GM12875 (cell line): ENCODE data around the gene NFIC.
"Not testable (repeated sequence)": the region's sequence is repeated elsewhere in the genome, so short reads cannot be mapped to it uniquely, and the experiment has no call there.

Experiments used
- H3K4me3 ChIP-seq: one replicate; pipeline ENCODE4 v1.5.1; 2011; ENCODE audit warnings: low read depth, low read length, control low read depth
- TF ChIP-seq, protein P1 (sequence below): IDR thresholded peaks from 2 replicates; pipeline ENCODE4 v1.5.1; 2011; ENCODE audit warnings: low read depth, mild to moderate bottlenecking, control low read depth, inconsistent platforms, low read length, moderate library complexity, borderline replicate concordance; ENCODE audit not compliant: insufficient read depth

The NFIC gene

GRCh38 chr19:3346677-3347353, 19.6 kb upstream of the NFIC start:
- no peak overlapping the region for H3K4me3 ChIP-seq
- TF ChIP-seq, protein P1, sequence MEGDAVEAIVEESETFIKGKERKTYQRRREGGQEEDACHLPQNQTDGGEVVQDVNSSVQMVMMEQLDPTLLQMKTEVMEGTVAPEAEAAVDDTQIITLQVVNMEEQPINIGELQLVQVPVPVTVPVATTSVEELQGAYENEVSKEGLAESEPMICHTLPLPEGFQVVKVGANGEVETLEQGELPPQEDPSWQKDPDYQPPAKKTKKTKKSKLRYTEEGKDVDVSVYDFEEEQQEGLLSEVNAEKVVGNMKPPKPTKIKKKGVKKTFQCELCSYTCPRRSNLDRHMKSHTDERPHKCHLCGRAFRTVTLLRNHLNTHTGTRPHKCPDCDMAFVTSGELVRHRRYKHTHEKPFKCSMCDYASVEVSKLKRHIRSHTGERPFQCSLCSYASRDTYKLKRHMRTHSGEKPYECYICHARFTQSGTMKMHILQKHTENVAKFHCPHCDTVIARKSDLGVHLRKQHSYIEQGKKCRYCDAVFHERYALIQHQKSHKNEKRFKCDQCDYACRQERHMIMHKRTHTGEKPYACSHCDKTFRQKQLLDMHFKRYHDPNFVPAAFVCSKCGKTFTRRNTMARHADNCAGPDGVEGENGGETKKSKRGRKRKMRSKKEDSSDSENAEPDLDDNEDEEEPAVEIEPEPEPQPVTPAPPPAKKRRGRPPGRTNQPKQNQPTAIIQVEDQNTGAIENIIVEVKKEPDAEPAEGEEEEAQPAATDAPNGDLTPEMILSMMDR = no peak

DNA sequence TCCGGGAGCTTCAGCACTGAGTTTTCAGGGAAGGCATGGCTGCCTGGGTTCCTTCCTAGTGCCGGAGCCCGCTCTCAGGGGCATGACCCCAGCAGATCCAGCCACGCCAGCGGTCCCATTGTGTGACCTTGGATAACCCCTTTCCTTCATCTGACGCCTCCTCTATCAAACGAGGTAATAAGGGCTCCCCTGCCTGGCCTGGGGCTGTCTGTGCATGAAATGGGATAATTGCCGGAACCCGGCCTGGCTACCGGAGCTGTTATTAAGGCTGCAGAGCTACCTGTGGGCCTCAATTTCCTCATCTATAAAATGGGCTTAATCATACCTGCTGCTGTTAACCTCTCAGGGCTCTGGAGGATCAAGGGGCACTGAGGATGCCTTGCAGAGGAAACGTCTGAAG, 18.3 kb upstream of the NFIC start:
- TF ChIP-seq, protein P1 = no peak
- no peak overlapping the region for H3K4me3 ChIP-seq

- H3K4me3 ChIP-seq = not testable (repeated sequence)
Observed at GRCh38 chr19:3348469-3348868, 17.9 kb upstream of the NFIC start.

DNA sequence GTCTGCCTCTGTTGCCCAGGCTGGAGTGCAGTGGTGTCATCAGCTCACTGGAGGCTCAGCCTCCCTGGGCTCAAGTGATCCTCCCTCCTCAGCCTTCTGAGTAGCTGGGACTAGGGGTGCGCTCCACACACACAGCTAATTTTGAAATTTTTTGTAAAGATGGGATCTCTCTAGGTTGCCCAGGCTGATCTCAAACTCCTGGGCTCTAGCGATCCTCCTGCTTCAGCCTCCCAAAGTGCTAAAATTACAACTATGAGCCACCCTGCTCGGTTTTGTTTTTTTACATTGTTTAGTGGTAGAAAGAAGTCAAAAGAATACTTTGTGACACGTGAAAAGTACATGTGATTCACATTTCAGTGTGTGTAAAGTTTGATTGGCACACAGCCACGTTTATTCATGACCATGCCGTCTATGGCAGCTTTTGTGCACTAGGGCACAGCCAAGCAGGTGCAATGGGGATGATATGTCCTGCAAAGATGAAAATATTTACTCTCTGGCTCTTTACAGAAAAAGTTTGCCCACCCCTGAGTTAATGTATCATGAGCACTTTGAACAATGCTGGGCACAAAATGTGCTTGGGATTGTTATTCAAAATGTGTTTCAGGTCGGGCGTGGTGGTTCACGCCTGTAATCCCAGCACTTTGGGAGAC, 16.2 kb upstream of the NFIC start:
- no peak overlapping the region for H3K4me3 ChIP-seq
- TF ChIP-seq, protein P1 = no peak

- TF ChIP-seq, protein P1 = no peak
- H3K4me3 ChIP-seq = no peak overlapping the region
Observed at GRCh38 chr19:3351702-3352447, 14.5 kb upstream of the NFIC start.

DNA sequence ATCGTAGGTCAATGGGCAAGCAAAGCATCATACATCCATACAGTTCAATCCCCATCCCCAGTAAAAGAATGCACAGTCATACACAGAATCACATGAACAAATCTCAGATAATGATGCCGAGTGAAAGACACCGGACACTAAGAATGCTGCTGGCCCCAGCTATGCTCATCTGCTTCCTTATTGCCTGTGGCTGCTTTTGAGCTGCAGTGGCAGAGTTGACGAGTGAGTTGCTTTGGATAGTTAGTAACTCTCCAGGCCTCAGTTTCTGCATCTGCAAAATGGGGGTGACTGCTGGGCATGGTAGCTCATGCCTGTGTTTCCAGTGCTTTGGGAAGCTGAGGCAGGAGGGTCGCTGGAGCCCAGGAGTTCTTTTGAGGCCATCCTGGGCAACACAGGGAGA, 12.9 kb upstream of the NFIC start:
- H3K4me3 ChIP-seq = no peak overlapping the region
- TF ChIP-seq, protein P1 = no peak

DNA sequence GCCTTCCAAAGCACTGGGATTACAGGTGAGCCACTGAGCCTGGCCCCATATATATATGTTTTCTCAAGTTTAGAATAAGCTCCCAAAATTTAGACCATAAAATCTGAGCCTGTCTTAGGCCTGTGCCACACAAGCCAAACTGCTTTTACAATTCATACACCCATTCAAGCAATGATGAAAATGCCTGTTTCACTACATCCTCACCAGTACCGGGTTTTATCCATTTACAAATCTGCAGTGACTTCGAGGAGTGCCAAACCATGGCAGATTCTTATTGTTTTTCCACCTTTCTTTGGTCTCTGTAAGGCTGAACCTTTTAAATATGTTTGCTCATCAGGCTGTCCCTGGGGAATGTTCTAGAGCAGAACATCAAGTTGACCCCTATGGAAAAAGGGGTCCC, 9.6 kb upstream of the NFIC start:
- TF ChIP-seq, protein P1 = no peak
- no peak overlapping the region for H3K4me3 ChIP-seq
